HFFc6 (cell line): ENCODE data around the gene U2AF2. TPM values are rescaled to one million over a fixed set of nuclear protein-coding genes. Genes with fewer than 3 reads are reported as not detected.
A peak's percentile ranks its signal among the peaks of the same experiment; 100 is the strongest.

ENCODE experiments used
- DNase-seq: peaks from one replicate; pipeline ENCODE4 v3.0.0-alpha.2; 2018
- H3K27ac Mint-ChIP-seq: 2 replicates; pipeline ENCODE4 v1.8.0; 2020; ENCODE audit warnings: mild to moderate bottlenecking, mixed read lengths
- H3K27me3 Mint-ChIP-seq: 2 replicates; pipeline ENCODE4 v1.8.0; 2021; ENCODE audit warnings: mild to moderate bottlenecking, moderate library complexity, mixed read lengths; ENCODE audit not compliant: insufficient read depth
- H3K36me3 Mint-ChIP-seq: 2 replicates; pipeline ENCODE4 v1.8.0; 2021; ENCODE audit warnings: low read depth, mixed read lengths
- H3K4me1 Mint-ChIP-seq: 2 replicates; pipeline ENCODE4 v1.8.0; 2020; ENCODE audit warnings: low read depth, mixed read lengths
- H3K4me3 Mint-ChIP-seq: 2 replicates; pipeline ENCODE4 v1.8.0; 2020; ENCODE audit warnings: mild to moderate bottlenecking, moderate library complexity, mixed read lengths
- H3K9me3 Mint-ChIP-seq: 2 replicates; pipeline ENCODE4 v1.8.0; 2020; ENCODE audit warnings: mild to moderate bottlenecking, mixed read lengths
- CTCF ChIP-seq: fragments of 200-600 bp; sonication (generic); IDR thresholded peaks from 2 replicates; pipeline ENCODE4 v1.5.0; 2021; ENCODE audit warnings: antibody characterized with exemption, mild to moderate bottlenecking
- total RNA-seq, 6 experiments: library from RNA; stranded (reverse); fragmentation: NEBNext Ultra II Directional; extraction: Animal tissue kit (Norgen Biotek cat#: 25700); gene quantifications; 2 replicates in 1 of 6; 3 replicates in 5 of 6; pipeline ENCODE4 v1.2.3, GENCODE V29; 2021

Gene U2AF2
- total RNA-seq, 6 experiments from 2014 or later = 212 to 241 (median 226) TPM

GRCh38 chr19:55676383-55676782, 21.5 kb downstream of the U2AF2 start:
- Mint-ChIP-seq H3K9me3 (no peaks in the 10 kb centered on the region), H3K36me3 (peaks cover 36% of the 10 kb centered on the region), H3K4me1 (peaks cover 70% of the 10 kb centered on the region), H3K4me3 (peak overlapping the region; percentile 96), H3K27me3 (peaks cover 7% of the 10 kb centered on the region), H3K27ac (peak overlapping the region; percentile 55)
- TF ChIP-seq CTCF = peak; percentile 53; the same call in 1 of the 2 replicates
- peak; percentile 30 for DNase-seq

- Mint-ChIP-seq H3K9me3 (no peaks in the 10 kb centered on the region), H3K36me3 (peaks cover 36% of the 10 kb centered on the region), H3K4me1 (peaks cover 68% of the 10 kb centered on the region), H3K27ac (peak overlapping the region; percentile 55), H3K27me3 (peaks cover 7% of the 10 kb centered on the region), H3K4me3 (peak overlapping the region; percentile 96)
- no peak for TF ChIP-seq CTCF
- no peak for DNase-seq
These were observed 22.2 kb downstream of the U2AF2 start for GRCh38 chr19:55676889-55677505.

GRCh38 chr19:55677572-55678028, 22.8 kb downstream of the U2AF2 start:
- Mint-ChIP-seq H3K4me3 (peak overlapping the region; percentile 41), H3K4me1 (peaks cover 62% of the 10 kb centered on the region), H3K36me3 (peaks cover 32% of the 10 kb centered on the region), H3K9me3 (no peaks in the 10 kb centered on the region), H3K27ac (0 out of 2 replicates have a peak overlapping the region, but pooled peaks have one; percentile 42), H3K27me3 (peaks cover 7% of the 10 kb centered on the region)
- no peak for DNase-seq
- no peak for TF ChIP-seq CTCF

- H3K27me3 Mint-ChIP-seq = peaks cover 7% of the 10 kb centered on the region
- no peak for TF ChIP-seq CTCF
- H3K4me3 Mint-ChIP-seq = no peak overlapping the region
- H3K36me3 Mint-ChIP-seq = peaks cover 32% of the 10 kb centered on the region
- H3K27ac Mint-ChIP-seq = no peak overlapping the region
- peaks cover 58% of the 10 kb centered on the region for H3K4me1 Mint-ChIP-seq
- no peaks in the 10 kb centered on the region for H3K9me3 Mint-ChIP-seq
- no peak for DNase-seq
These were observed 23.4 kb downstream of the U2AF2 start for GRCh38 chr19:55678121-55678671.

GRCh38 chr19:55679343-55680257, 24.8 kb downstream of the U2AF2 start:
- no peak for TF ChIP-seq CTCF
- Mint-ChIP-seq H3K4me3 (no peak overlapping the region), H3K27me3 (peaks cover 7% of the 10 kb centered on the region; the same call in 1 of the 2 replicates), H3K27ac (peak overlapping the region; percentile 63), H3K9me3 (no peaks in the 10 kb centered on the region), H3K4me1 (peaks cover 47% of the 10 kb centered on the region), H3K36me3 (peaks cover 32% of the 10 kb centered on the region)
- DNase-seq = peak; percentile 38
